GM23338 (cell line): ENCODE measurements around the gene TNFSF10.

Source experiments
- ETS1 ChIP-seq: IDR thresholded peaks from 2 replicates; pipeline ENCODE4 v1.6.1; 2016; ENCODE audit warnings: antibody characterized with exemption
- EZH2 ChIP-seq: fragments of 200-600 bp; sonication (generic); IDR thresholded peaks from one replicate; pipeline ENCODE4 v1.8.0; 2017; ENCODE audit warnings: antibody characterized with exemption, mild to moderate bottlenecking, low read depth; ENCODE audit not compliant: unreplicated experiment
- EZH2phosphoT487 ChIP-seq: fragments of 200-600 bp; sonication (generic); IDR thresholded peaks from one replicate; pipeline ENCODE4 v1.8.1; 2018; ENCODE audit warnings: antibody characterized with exemption; ENCODE audit not compliant: unreplicated experiment
- NANOG ChIP-seq: IDR thresholded peaks from 2 replicates; pipeline ENCODE4 v1.6.1; 2016; ENCODE audit warnings: antibody characterized with exemption, borderline replicate concordance
- POLR2AphosphoS5 ChIP-seq: IDR thresholded peaks from 2 replicates; pipeline ENCODE4 v1.6.1; 2016; ENCODE audit warnings: antibody characterized with exemption, low read depth
- ZNF114 ChIP-seq: fragments of 250-450 bp; sonication (Bioruptor Pico); IDR thresholded peaks from 2 replicates; pipeline ENCODE4 v1.5.0; 2020; ENCODE audit warnings: mild to moderate bottlenecking, moderate library complexity
- TF ChIP-seq, protein P1 (sequence below), 2 experiments: fragments of 200-600 bp in 1 of 2; sonication (generic) in 1 of 2; conservative IDR thresholded peaks; 2 replicates each; pipeline versions ENCODE4 v1.5.1 to v1.6.1; 2016 to 2017; ENCODE audit warnings: antibody characterized with exemption in 2 of 2, low read depth in 2 of 2, mild to moderate bottlenecking in 2 of 2, moderate library complexity in 1 of 2

- TF ChIP-seq EZH2 (no peak), POLR2AphosphoS5 (no peak), NANOG (no peak), EZH2phosphoT487 (no peak), ETS1 (no peak), ZNF114 (no peak)
- TF ChIP-seq, protein P1, sequence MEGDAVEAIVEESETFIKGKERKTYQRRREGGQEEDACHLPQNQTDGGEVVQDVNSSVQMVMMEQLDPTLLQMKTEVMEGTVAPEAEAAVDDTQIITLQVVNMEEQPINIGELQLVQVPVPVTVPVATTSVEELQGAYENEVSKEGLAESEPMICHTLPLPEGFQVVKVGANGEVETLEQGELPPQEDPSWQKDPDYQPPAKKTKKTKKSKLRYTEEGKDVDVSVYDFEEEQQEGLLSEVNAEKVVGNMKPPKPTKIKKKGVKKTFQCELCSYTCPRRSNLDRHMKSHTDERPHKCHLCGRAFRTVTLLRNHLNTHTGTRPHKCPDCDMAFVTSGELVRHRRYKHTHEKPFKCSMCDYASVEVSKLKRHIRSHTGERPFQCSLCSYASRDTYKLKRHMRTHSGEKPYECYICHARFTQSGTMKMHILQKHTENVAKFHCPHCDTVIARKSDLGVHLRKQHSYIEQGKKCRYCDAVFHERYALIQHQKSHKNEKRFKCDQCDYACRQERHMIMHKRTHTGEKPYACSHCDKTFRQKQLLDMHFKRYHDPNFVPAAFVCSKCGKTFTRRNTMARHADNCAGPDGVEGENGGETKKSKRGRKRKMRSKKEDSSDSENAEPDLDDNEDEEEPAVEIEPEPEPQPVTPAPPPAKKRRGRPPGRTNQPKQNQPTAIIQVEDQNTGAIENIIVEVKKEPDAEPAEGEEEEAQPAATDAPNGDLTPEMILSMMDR (conservative IDR thresholded peaks at IDR 0.05; ENCODE audit: low read depth in 2 of 2), result no peak
Observed at GRCh38 chr3:172514678-172515077, 8.6 kb downstream of the TNFSF10 start.
